ENCODE data around the gene PDGFB. TPM values are rescaled to one million over a fixed set of nuclear protein-coding genes. Genes with fewer than 3 reads are reported as not detected.

PDGFB gene
- total and polyA plus RNA-seq, 2 donors (not counting 1 experiment from before 2014, with no cell fraction given): 0.04 TPM; not detected in 1

DNA sequence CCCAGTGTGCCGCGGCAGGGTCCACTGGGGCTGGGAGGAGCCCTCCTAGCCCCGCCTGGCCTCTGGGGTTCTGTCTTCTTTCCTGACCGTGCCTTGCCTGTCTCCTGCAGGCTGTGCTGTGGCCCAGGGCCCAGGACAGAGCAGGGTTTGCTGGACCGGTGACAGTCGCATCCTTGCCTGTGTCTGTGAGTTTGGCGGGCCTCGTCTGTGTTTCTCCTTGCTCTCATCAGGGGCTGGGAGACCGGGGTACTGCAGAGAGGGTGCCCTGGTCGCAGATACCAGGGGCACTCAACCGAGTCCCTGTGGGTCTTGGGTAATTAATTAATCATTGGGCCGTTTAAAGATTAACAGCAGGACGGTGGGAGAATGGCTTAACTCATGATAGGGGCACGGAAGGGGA is 44.8 kb upstream of the PDGFB start:
- Histone ChIP-seq H3K27me3 (replicated peaks in 1 of 4; ENCODE audit: control extremely low read depth in 1 of 4, control insufficient read depth in 3 of 4, insufficient read depth in 4 of 4, low read length in 3 of 4) (peaks cover 0 to 7% (median 0%) of the 10 kb centered on the region in 4 experiments), H4K20me1 (ENCODE audit: control insufficient read depth, insufficient read depth, low read length, poor library complexity, severe bottlenecking) (no peaks in the 10 kb centered on the region), H3K4me3 (ENCODE audit: control extremely low read depth in 1 of 5, extremely low read depth in 1 of 5, insufficient read depth in 1 of 5, low read depth in 2 of 5, low read length in 4 of 5) (no peak overlapping the region), H2AFZ (ENCODE audit: insufficient read depth, low read depth, low read length, poor library complexity, severe bottlenecking) (no peak overlapping the region), H3K4me1 (ENCODE audit: control insufficient read depth in 2 of 2, insufficient read depth in 2 of 2, low read length in 2 of 2) (peaks cover 13 to 19% of the 10 kb centered on the region in 2 donors), H3K79me2 (ENCODE audit: control insufficient read depth, insufficient read depth, low read length) (no peaks in the 10 kb centered on the region), H3K9me3 (ENCODE audit: control extremely low read depth in 1 of 3, control insufficient read depth in 2 of 3, insufficient read depth in 1 of 3, low read length in 2 of 3) (peaks cover 0 to 10% (median 4%) of the 10 kb centered on the region in 3 donors), H3K36me3 (replicated peaks in 1 of 2; ENCODE audit: control extremely low read depth in 1 of 2, control insufficient read depth in 1 of 2, extremely low read depth in 1 of 2, insufficient read depth in 2 of 2, low read length in 1 of 2) (no peaks in the 10 kb centered on the region), H3K27ac (ENCODE audit: low read length in 2 of 2) (no peak overlapping the region), H3K4me2 (replicated peaks; ENCODE audit: low read depth, low read length, poor library complexity, severe bottlenecking) (no peak overlapping the region), H3K9ac (ENCODE audit: low read length) (no peak overlapping the region)
- DNase-seq (no peak), ATAC-seq (ENCODE audit: low read depth) (no peak)
- intact Hi-C loops (cut with micrococcal nuclease): no loop called here
- Mint-ChIP-seq H3K27ac (no peak overlapping the region), H3K4me1 (peaks cover 12% of the 10 kb centered on the region), H3K4me3 (no peak overlapping the region), H3K9me3 (ENCODE audit: insufficient read depth) (no peaks in the 10 kb centered on the region), H3K27me3 (peaks cover 6% of the 10 kb centered on the region)
- POLR2A ChIA-PET: no interaction called here
- CTCF ChIA-PET: no interaction called here
- TF ChIP-seq EZH2 (IDR thresholded peaks at IDR 0.05; ENCODE audit: borderline replicate concordance, insufficient read depth, low read depth, low read length, poor library complexity, severe bottlenecking): no peak
- TF ChIP-seq, protein P1, sequence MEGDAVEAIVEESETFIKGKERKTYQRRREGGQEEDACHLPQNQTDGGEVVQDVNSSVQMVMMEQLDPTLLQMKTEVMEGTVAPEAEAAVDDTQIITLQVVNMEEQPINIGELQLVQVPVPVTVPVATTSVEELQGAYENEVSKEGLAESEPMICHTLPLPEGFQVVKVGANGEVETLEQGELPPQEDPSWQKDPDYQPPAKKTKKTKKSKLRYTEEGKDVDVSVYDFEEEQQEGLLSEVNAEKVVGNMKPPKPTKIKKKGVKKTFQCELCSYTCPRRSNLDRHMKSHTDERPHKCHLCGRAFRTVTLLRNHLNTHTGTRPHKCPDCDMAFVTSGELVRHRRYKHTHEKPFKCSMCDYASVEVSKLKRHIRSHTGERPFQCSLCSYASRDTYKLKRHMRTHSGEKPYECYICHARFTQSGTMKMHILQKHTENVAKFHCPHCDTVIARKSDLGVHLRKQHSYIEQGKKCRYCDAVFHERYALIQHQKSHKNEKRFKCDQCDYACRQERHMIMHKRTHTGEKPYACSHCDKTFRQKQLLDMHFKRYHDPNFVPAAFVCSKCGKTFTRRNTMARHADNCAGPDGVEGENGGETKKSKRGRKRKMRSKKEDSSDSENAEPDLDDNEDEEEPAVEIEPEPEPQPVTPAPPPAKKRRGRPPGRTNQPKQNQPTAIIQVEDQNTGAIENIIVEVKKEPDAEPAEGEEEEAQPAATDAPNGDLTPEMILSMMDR (IDR thresholded peaks at IDR 0.05): no peak
- 88% methylated on average over 11 of the region's 14 CpGs for WGBS (ENCODE audit: insufficient coverage)

DNA sequence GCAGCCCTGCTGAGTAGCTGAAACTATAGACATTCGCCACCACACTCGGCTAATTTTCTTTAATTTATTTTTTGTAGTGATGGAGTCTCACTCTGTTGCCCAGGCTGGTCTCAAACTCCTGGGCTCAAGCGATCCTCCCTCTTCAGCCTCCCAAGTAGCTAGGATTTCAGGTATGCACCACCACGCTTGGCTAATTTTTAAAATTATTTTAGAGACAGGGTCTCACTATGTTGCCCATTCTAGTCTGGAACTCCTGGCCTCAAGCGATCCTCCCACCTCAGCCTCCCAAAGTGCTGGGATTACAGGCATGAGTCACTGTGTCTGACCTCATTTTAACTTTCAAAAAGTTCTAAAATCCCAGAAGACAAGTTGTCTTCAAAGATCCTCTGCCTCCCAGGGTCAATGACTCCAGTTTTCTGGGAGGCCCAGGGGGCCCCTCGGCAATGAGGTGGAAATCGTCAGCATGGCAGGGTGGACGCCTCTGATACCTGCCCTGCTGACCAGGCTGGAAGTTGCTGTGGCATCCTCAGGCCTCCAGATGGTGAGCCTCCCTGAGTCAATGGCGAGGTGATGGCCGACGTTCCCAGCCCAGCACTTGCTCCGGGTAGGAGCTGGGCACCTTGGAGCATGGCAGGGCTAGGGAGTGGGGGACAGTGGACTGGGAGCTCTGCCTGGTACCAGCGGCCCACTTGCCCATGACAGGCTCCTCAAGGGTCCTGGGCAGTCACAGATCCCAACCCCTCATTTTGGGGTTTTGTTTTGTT is 43.5 kb upstream of the PDGFB start:
- Histone ChIP-seq H3K79me2 (ENCODE audit: control insufficient read depth, insufficient read depth, low read length) (no peaks in the 10 kb centered on the region), H3K4me3 (ENCODE audit: control extremely low read depth in 1 of 5, extremely low read depth in 1 of 5, insufficient read depth in 1 of 5, low read depth in 2 of 5, low read length in 4 of 5) (no peak overlapping the region), H2AFZ (ENCODE audit: insufficient read depth, low read depth, low read length, poor library complexity, severe bottlenecking) (no peak overlapping the region), H3K9ac (ENCODE audit: low read length) (no peak overlapping the region), H4K20me1 (ENCODE audit: control insufficient read depth, insufficient read depth, low read length, poor library complexity, severe bottlenecking) (no peaks in the 10 kb centered on the region), H3K27ac (ENCODE audit: low read length in 2 of 2) (no peak overlapping the region), H3K9me3 (ENCODE audit: control extremely low read depth in 1 of 3, control insufficient read depth in 2 of 3, insufficient read depth in 1 of 3, low read length in 2 of 3) (peaks cover 0 to 17% (median 4%) of the 10 kb centered on the region in 3 donors), H3K27me3 (replicated peaks in 1 of 4; ENCODE audit: control extremely low read depth in 1 of 4, control insufficient read depth in 3 of 4, insufficient read depth in 4 of 4, low read length in 3 of 4) (peaks cover 0 to 10% (median 2%) of the 10 kb centered on the region in 4 experiments), H3K4me2 (replicated peaks; ENCODE audit: low read depth, low read length, poor library complexity, severe bottlenecking) (no peak overlapping the region), H3K36me3 (replicated peaks in 1 of 2; ENCODE audit: control extremely low read depth in 1 of 2, control insufficient read depth in 1 of 2, extremely low read depth in 1 of 2, insufficient read depth in 2 of 2, low read length in 1 of 2) (no peaks in the 10 kb centered on the region), H3K4me1 (ENCODE audit: control insufficient read depth in 2 of 2, insufficient read depth in 2 of 2, low read length in 2 of 2) (peaks cover 13 to 19% of the 10 kb centered on the region in 2 donors)
- no peak for TF ChIP-seq EZH2 (IDR thresholded peaks at IDR 0.05; ENCODE audit: borderline replicate concordance, insufficient read depth, low read depth, low read length, poor library complexity, severe bottlenecking)
- TF ChIP-seq, protein P1 (IDR thresholded peaks at IDR 0.05): no peak
- H3K27ac Mint-ChIP-seq: no peak overlapping the region
- no peak overlapping the region for H3K4me3 Mint-ChIP-seq
- ChIA-PET POLR2A (interaction anchor here (0.7 kb wide), 1 partner anchor 633 kb away, joined by 3 read pairs; no protein-coding TSS in a partner anchor), CTCF (interaction anchor here (2.3 kb wide), 1 partner anchor 118 kb away, joined by 6 read pairs; no protein-coding TSS in a partner anchor)
- peaks cover 12% of the 10 kb centered on the region for H3K4me1 Mint-ChIP-seq
- peaks cover 4% of the 10 kb centered on the region for H3K27me3 Mint-ChIP-seq
- intact Hi-C loops (cut with micrococcal nuclease): no loop called here
- ATAC-seq (ENCODE audit: low read depth): no peak
- WGBS (ENCODE audit: insufficient coverage): 94% methylated on average over 10 of the region's 13 CpGs
- DNase-seq: no peak
- no peaks in the 10 kb centered on the region for H3K9me3 Mint-ChIP-seq (ENCODE audit: insufficient read depth)

All from B cell (primary cell).